DLD1 (cell line): ENCODE measurements around the gene SPEM3.

ENCODE experiments used
- in situ Hi-C: cut with HindIII; loops from 2 replicates; pipeline ENCODE4 v1.10.0; 2017; ENCODE audit warnings: low sequenced_read_pairs

Gene SPEM3

DNA sequence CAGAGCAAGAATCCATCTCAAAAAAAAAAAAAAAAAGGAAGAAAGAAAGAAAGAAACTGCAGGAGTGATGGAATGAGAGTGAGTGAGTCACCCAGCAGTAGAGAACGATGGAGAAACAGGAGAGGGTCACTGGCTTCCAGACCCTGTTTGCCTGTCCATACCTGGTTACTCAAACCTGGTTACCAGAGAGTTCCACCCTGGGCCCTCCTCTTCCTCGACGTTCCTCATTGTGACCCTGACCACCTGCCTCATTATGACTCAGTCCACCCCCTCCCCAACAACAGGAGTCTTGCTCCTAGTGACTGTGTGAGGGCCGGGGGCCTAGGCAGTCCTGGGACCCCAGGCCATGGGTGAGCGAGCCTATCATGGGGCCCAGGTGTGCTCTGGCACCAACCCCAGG is at the start of gene SPEM3:
Gene SPEM3 (plus strand): TSS at position 301 of the 400 bp plus-strand sequence. CDS start 46 bp downstream, at position 347.
- in situ Hi-C loops, result no loop called here

DNA sequence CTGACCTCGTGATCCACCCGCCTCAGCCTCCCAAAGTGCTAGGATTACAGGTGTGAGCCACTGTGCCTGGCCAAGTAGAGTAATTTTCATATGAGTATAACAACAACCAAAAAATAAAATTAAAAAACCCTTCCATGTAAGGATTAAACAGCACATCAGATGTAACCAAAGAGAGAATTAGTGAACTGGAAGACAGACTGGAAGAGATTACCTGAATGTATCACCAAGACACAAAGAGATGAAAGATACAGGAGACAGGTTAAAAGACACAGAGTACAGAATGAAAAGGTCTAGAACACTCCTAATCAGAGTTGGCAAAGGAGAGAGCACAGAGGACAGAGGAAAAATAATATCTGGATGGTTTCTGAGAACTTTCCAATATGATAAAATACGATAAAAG is 49.5 kb upstream of the SPEM3 start:
- in situ Hi-C loops, result no loop called here

DNA sequence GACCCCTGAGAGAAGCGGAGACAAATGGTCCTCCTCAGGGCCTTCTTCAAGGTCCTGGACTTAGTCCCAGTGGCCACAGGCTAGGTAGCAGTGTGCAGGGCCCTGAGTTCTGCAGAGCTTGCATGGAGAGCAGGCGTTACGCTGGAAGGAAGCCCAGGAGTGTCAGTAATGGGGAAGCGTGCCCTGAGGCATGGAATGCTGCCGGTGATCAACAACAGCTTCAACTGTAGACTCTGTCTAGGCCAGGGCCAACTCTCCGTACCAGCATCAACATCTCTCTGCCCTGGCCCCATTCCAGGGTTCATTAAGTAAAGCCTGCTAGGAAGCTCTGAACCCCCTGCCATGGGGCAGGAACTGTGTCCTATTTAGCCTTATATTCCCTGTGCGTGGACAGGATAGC is 48.3 kb upstream of the SPEM3 start:
- in situ Hi-C loops, result no loop called here

DNA sequence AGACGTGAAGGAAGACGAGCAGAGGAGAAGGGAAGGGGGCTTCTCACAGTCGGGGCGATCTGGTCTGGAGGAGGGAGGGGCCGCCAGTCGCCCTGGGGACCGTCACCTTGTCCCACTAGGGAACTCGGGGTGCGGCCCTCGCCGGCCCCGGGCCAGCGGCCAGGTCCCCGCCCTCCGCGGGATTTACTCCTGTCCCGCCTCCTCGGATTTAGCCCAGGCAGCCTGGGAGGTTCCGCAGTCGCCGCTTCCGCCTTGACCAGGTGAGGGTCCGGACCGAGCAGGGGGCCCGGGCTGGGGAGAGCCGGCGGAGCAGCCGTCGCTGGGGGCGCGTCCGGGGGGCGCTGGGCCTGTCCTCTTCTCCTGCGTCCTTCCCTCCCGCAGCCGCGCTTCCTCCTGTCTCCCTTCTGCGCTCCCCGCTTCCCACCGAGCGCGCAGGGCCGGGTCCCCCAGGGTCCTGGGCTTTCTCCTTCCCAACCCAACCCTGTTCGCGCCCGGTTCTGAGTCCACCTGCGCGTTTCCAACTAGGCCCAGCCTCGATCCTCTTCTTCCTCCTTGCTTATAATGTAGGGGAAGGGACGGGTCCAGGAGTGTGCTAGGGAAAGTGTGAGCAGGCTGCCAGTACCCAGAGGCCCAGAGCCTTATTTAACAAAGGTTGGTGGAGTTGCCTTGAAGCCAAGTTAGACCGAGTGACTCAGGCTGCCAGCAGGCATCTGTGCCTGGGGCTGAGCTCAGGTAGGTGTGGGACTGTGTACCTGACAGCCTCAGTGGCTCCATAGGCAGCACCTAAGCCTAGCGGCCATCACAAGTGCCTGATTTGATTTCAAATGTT is 47.6 kb upstream of the SPEM3 start, which contains the start of gene TNK1:
Gene TNK1 (plus strand): TSS at position 235 of the 829 bp plus-strand sequence. CDS start 1,838 bp downstream, outside the sequence.
- in situ Hi-C loops, result no loop called here

GRCh38 chr17:7382901-7383300 is 45.8 kb upstream of the SPEM3 start:
- in situ Hi-C loops, result no loop called here

GRCh38 chr17:7383371-7383741 is 45.3 kb upstream of the SPEM3 start:
- in situ Hi-C loops, result no loop called here

DNA sequence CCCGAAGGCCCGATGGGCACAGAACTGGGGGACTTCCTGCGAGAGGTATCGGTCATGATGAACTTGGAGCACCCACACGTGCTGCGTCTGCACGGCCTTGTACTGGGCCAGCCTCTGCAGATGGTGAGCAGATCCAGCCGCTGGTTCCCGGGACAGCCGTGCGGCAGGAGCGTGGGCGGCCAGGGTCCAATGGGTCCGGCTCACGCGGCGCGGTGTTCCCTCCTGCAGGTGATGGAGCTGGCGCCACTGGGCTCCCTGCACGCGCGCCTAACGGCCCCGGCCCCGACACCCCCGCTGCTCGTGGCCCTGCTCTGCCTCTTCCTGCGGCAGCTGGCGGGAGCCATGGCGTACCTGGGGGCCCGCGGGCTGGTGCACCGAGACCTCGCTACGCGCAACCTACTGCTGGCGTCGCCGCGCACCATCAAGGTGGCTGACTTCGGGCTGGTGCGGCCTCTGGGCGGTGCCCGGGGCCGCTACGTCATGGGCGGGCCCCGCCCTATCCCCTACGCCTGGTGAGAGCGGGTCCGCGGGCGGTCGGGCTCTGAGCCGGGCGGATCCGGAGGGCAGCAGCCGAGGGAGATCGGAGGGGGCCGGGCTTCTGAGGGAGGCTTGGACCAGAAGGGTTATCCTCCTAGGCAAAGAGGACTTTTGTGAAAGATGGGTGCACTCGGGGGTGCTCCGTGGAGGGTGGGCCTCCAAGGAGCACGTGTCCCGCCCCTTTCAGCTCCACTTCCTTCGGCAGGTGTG is 44.7 kb upstream of the SPEM3 start:
- in situ Hi-C loops, result no loop called here

GRCh38 chr17:7384489-7385081 is 44.1 kb upstream of the SPEM3 start:
- in situ Hi-C loops, result no loop called here

DNA sequence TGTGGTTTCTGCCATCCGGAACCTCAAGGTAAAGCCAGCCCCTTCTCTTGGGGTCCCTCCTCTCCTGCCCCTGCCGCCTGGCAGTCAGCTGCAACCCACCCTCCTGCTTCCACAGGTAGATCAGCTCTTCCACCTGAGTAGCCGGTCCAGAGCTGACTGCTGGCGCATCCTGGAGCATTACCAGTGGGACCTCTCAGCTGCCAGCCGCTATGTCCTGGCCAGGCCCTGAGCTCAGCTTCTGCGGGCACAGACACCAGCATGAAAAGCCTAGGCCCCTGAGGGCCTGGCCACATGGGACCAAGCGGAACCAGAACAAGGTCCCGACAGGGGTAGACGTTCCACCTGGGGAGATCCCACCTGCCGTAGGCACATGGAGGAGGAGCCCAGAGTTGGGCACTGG is 39.8 kb upstream of the SPEM3 start:
- in situ Hi-C loops, result no loop called here

- in situ Hi-C loops, result no loop called here
These were observed 38.4 kb upstream of the SPEM3 start for GRCh38 chr17:7389924-7390910.

DNA sequence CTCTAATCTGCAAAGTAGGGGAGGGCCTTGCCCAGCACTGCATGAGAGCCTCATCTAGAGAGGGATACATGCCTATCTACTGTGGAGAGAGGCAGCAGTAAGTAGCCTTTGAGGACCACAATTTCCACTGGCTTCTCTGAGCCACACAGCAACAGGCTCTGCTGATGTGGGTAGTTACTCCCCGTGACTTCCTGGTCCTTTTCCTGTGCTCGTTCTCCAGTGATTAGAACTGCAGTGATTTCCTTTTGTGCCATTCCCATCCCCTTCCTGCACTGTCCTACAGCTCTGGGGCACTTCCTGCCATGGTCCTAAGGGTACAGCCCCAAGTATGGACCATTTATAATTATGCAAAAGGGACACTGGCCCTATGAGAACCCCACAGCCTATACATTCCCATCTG is 37.4 kb upstream of the SPEM3 start:
- in situ Hi-C loops, result no loop called here

GRCh38 chr17:7392696-7393612 is 35.7 kb upstream of the SPEM3 start:
- in situ Hi-C loops, result no loop called here

DNA sequence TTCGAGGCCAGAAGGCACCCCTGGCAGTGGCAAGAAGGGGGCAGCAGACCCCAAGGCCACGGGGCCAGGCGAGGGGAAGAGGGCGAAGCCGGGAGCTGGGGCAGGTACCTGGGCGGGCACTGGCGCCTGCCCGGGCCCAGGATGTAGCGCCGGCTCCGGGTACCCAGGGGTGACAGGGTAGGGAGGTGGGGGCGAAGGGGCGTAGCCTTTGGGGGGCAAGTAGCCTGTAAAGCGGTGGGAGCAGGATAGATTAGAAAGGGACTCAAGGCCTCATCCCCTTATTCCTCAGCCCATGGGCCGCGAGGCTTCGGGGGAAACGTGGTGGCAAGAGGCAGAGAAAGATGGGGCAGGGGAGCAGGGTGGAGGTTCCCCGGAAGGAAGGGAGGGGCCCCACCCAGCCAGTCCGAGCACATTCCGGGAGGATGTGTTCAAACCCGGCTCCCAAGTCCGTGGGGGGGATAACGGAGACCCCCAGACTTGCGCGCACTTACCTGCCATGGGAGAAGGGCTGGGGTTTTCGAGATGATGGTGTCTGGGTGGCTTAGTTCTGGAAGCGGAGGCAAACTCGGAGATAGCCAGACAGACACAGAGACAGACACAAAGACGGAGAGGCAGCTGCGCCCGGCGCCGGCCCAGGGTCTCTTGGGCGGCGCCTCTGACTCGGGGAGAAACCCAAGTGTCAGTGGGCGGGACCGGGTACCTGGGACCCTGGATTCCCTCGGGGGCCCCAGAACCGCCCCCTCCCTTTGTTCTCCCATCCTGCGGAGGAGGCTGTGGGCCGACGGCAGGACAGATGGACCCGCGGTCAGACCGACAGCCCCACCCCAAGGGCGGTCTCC is 34.8 kb upstream of the SPEM3 start:
- in situ Hi-C loops, result no loop called here

- in situ Hi-C loops, result no loop called here
These were observed 34.0 kb upstream of the SPEM3 start, which contains the start of gene PLSCR3 for GRCh38 chr17:7394452-7395191. TSS of gene PLSCR3 (minus strand) at chr17:7394525. CDS start at chr17:7394110, 415 bp downstream.

- in situ Hi-C loops, result no loop called here
These were observed 32.5 kb upstream of the SPEM3 start for GRCh38 chr17:7396147-7396546.

DNA sequence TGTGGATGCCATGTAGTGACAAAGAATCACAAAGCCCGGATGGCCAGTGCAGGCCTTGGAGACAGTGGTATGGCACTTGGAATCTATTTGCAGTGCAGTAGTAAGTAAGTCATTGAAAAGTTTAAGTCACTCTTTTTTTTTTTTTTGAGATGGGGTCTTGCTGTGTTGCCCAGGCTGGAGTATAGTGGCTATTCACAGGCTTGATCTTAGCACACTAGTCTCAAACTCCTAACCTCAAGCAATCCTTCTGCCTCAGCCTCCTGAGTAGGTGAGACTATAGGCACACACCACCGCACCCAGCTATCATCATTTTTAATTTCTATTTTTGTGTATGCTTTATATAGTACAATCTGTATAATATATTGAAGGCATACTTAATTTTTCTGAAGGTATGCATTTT is 30.0 kb upstream of the SPEM3 start:
- in situ Hi-C loops, result no loop called here

- in situ Hi-C loops, result no loop called here
These were observed 25.5 kb upstream of the SPEM3 start for GRCh38 chr17:7403043-7403726.

DNA sequence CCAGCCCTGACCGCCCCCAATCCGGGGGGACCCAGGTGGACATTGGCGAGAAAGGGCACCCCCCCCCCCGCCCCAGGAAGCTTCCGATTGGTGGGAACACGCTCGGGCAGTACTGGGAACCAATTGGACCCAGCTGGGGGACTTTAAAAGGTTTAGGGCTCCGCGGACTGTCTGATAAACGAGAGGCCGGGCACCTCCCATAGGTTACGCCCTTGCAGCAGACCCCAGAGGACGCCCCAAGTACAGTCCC is 25.0 kb upstream of the SPEM3 start:
- in situ Hi-C loops, result no loop called here
